ENCODE results near the gene SLC12A6. TPM values are rescaled to one million over a fixed set of nuclear protein-coding genes. Genes with fewer than 3 reads are reported as not detected.

SLC12A6 gene
- total RNA-seq, 3 donors from 2014 or later, result 22.3 to 28.8 (median 25.8) TPM

DNA sequence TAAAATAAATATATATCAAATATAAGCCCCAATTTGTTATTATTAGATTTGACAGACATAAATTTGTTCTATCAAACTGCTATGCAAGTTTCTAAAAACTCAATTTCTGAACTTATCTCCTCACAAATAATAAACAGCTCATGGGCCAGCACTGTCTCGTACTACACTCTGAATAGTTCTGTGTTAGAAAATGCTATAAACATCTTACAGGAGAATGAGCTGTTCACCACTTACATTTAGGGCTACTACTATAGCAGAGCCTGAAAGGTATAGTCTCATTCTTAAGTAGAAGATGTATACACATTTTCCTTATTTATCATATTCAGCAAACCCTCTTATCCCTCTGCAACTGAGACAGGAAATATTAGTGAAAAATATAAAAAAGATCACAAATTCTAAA is 12.6 kb downstream of the SLC12A6 start:
- H3K4me3 ChIP-seq, result no peak overlapping the region
- no peak for DNase-seq (ENCODE audit: low spot score in 2 of 2)
- no peak overlapping the region for H3K27ac ChIP-seq
- no peaks in the 10 kb centered on the region for H3K9me3 ChIP-seq
- H3K27me3 ChIP-seq, result no peaks in the 10 kb centered on the region
- TF ChIP-seq, protein P1, sequence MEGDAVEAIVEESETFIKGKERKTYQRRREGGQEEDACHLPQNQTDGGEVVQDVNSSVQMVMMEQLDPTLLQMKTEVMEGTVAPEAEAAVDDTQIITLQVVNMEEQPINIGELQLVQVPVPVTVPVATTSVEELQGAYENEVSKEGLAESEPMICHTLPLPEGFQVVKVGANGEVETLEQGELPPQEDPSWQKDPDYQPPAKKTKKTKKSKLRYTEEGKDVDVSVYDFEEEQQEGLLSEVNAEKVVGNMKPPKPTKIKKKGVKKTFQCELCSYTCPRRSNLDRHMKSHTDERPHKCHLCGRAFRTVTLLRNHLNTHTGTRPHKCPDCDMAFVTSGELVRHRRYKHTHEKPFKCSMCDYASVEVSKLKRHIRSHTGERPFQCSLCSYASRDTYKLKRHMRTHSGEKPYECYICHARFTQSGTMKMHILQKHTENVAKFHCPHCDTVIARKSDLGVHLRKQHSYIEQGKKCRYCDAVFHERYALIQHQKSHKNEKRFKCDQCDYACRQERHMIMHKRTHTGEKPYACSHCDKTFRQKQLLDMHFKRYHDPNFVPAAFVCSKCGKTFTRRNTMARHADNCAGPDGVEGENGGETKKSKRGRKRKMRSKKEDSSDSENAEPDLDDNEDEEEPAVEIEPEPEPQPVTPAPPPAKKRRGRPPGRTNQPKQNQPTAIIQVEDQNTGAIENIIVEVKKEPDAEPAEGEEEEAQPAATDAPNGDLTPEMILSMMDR (IDR thresholded peaks at IDR 0.05), result no peak
- no peak for TF ChIP-seq POLR2AphosphoS5 (IDR thresholded peaks at IDR 0.05)
- TF ChIP-seq POLR2A (IDR thresholded peaks at IDR 0.05), result no peak
- no peaks in the 10 kb centered on the region for H3K4me1 ChIP-seq
- H3K36me3 ChIP-seq, result no peaks in the 10 kb centered on the region
- intact Hi-C loops (cut with DNase I; ENCODE audit: low total_unique reads), result no loop called here

DNA sequence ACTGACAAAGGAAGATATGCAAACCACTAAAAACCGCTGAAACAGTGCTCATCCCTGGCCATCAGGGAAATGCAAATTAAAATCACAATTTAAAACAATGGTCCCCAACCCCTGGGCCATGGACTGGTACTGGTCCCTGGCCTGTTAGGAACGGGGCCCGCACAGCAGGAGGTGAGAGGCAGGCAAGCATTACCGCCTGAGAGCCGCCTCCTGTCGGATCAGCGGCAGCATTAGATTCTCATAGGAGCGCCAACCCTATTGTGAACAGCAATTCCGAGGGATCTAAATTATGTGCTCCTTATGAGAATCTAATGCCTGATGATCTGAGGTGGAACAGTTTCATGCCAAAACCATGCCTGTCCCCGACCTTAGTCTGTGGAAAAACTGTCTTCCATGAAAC is 14.4 kb downstream of the SLC12A6 start:
- TF ChIP-seq POLR2A (IDR thresholded peaks at IDR 0.05) (no peak), POLR2AphosphoS5 (IDR thresholded peaks at IDR 0.05) (no peak)
- TF ChIP-seq, protein P1 (IDR thresholded peaks at IDR 0.05), result no peak
- no peaks in the 10 kb centered on the region for H3K36me3 ChIP-seq

DNA sequence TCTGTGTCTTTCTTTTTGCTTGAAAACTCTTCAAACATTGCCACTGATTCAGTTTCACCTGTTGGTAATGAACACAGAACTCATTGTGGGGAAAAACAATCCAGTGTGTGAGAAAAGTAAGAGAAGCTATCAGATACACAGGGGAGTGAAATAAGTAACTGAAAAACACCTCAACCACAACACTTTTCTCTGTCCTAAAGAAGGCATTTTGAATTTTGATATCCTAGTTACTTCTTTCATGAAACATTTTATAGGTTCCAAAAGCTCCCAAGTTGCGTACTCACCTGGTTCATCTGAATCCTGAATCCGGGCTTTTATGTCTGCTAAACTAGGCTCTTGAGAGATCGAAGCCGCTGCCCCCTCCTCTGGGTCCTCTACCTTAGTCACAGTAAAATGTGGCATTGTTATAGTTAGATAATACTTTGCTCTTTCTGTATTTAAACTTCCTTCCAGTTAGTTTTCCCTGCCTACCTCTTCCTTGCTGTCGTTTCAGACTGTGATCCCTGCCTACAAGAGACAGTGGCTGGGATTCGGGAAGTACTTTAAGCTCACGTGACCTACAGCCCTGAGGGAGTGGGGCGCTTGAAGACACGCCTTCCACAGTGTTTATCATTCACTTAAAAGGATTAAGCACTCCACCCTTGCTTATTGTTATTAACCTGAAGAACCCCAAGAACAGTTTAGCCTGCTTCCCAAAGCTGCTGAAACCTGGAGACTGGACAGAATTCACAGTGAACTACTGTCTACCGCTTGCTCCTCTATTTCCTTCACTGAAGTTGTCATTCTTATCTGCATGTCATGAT is 19.1 kb downstream of the SLC12A6 start:
- no peak for TF ChIP-seq POLR2A (IDR thresholded peaks at IDR 0.05)
- TF ChIP-seq POLR2AphosphoS5 (IDR thresholded peaks at IDR 0.05), result no peak
- TF ChIP-seq, protein P1 (IDR thresholded peaks at IDR 0.05), result no peak
- intact Hi-C loops (cut with DNase I; ENCODE audit: low total_unique reads), result no loop called here
- no peaks in the 10 kb centered on the region for H3K9me3 ChIP-seq
- peak overlapping the region; percentile 72 to 76 for H3K27ac ChIP-seq
- H3K4me1 ChIP-seq, result no peaks in the 10 kb centered on the region
- H3K36me3 ChIP-seq, result no peaks in the 10 kb centered on the region
- no peaks in the 10 kb centered on the region for H3K27me3 ChIP-seq
- H3K4me3 ChIP-seq, result peak overlapping the region; percentile 54 to 69 (median 55)
- peak; percentile 63 to 64 for DNase-seq (ENCODE audit: low spot score in 2 of 2)

More for the DNA sequence above, 14.4 kb downstream of the SLC12A6 start:
- Histone ChIP-seq H3K4me1 (no peaks in the 10 kb centered on the region), H3K9me3 (no peaks in the 10 kb centered on the region), H3K27ac (no peak overlapping the region), H3K4me3 (no peak overlapping the region), H3K27me3 (no peaks in the 10 kb centered on the region)
- no peak for DNase-seq (ENCODE audit: low spot score in 2 of 2)
- intact Hi-C loops (cut with DNase I; ENCODE audit: low total_unique reads), result no loop called here

- Histone ChIP-seq H3K27me3 (no peaks in the 10 kb centered on the region), H3K36me3 (no peaks in the 10 kb centered on the region), H3K27ac (no peak overlapping the region), H3K9me3 (no peaks in the 10 kb centered on the region), H3K4me3 (no peak overlapping the region), H3K4me1 (no peaks in the 10 kb centered on the region)
- no peak for TF ChIP-seq POLR2AphosphoS5 (IDR thresholded peaks at IDR 0.05)
- no peak for TF ChIP-seq POLR2A (IDR thresholded peaks at IDR 0.05)
- TF ChIP-seq, protein P1 (IDR thresholded peaks at IDR 0.05), result no peak
- intact Hi-C loops (cut with DNase I; ENCODE audit: low total_unique reads), result no loop called here
- DNase-seq (ENCODE audit: low spot score in 2 of 2), result no peak
These were observed 22.8 kb downstream of the SLC12A6 start for GRCh38 chr15:34314491-34315490.
